ENCODE results near the gene IL2RG. TPM values are rescaled to one million over a fixed set of nuclear protein-coding genes. Genes with fewer than 3 reads are reported as not detected.

Gene IL2RG
- total RNA-seq, 1 donor from 2014 or later, result not detected

- DNase-seq (ENCODE audit: low read depth), result no peak
- no peak overlapping the region for H3K4me3 ChIP-seq (ENCODE audit: low read depth, low read length)
- TF ChIP-seq, protein P1, sequence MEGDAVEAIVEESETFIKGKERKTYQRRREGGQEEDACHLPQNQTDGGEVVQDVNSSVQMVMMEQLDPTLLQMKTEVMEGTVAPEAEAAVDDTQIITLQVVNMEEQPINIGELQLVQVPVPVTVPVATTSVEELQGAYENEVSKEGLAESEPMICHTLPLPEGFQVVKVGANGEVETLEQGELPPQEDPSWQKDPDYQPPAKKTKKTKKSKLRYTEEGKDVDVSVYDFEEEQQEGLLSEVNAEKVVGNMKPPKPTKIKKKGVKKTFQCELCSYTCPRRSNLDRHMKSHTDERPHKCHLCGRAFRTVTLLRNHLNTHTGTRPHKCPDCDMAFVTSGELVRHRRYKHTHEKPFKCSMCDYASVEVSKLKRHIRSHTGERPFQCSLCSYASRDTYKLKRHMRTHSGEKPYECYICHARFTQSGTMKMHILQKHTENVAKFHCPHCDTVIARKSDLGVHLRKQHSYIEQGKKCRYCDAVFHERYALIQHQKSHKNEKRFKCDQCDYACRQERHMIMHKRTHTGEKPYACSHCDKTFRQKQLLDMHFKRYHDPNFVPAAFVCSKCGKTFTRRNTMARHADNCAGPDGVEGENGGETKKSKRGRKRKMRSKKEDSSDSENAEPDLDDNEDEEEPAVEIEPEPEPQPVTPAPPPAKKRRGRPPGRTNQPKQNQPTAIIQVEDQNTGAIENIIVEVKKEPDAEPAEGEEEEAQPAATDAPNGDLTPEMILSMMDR (conservative IDR thresholded peaks at IDR 0.05; ENCODE audit: low read depth, low read length), result no peak
Measured at GRCh38 chrX:71082124-71082647, 29.2 kb downstream of the IL2RG start.

GRCh38 chrX:71081330-71082123, 29.9 kb downstream of the IL2RG start:
- TF ChIP-seq, protein P1 (conservative IDR thresholded peaks at IDR 0.05; ENCODE audit: low read depth, low read length), result no peak
- no peak for DNase-seq (ENCODE audit: low read depth)
- no peak overlapping the region for H3K4me3 ChIP-seq (ENCODE audit: low read depth, low read length)

DNA sequence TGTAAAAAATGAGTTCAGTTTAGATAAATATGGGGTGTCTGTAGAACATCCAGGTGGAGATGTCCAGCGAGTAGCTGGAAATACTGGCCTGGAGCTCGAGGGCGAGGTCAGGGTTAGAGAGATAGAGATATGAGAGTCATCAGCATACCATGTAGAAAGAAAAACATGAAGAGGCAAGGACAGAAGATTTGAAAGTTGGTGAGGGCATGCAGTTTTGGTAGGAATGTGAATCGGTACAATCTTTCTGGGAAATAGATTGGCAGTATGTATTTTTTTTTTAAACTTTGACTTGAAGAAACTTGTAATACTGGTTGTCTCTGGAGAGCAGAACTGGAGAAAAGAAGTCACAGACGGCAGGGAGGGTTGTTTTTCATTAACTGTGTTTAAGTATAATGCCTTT, 40.8 kb downstream of the IL2RG start:
- TF ChIP-seq, protein P1 (conservative IDR thresholded peaks at IDR 0.05; ENCODE audit: low read depth, low read length), result no peak
- no peak overlapping the region for H3K4me3 ChIP-seq (ENCODE audit: low read depth, low read length)
- no peak for DNase-seq (ENCODE audit: low read depth)

GRCh38 chrX:71068044-71068918, 43.1 kb downstream of the IL2RG start, which contains the start of gene SNX12:
SNX12 (minus strand) TSS chrX:71068334; CDS start chrX:71068306, 28 bp downstream.
- peak; percentile 74 for DNase-seq (ENCODE audit: low read depth)
- TF ChIP-seq, protein P1 (conservative IDR thresholded peaks at IDR 0.05; ENCODE audit: low read depth, low read length), result no peak
- peak within 1 kb of the TSS; percentile 73 for H3K4me3 ChIP-seq (ENCODE audit: low read depth, low read length)

DNA sequence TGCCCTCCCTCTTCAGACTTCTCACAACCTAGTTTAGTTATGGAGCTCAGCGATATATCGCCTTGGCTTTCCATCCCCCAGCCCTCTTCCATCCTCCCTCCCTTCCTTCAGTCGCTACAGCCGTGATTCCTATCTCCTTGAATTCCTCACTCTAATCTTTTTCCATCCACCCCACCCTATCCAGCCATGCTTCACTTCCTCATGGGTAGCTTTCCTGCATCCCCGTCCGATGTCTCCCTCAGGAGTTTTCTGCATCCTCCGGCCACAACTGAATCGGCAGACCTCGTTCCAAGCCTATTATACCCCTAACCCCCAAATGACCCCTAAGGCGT, 43.7 kb downstream of the IL2RG start:
- TF ChIP-seq, protein P1 (conservative IDR thresholded peaks at IDR 0.05; ENCODE audit: low read depth, low read length), result no peak
- H3K4me3 ChIP-seq (ENCODE audit: low read depth, low read length), result peak overlapping the region; percentile 73
- no peak for DNase-seq (ENCODE audit: low read depth)

- DNase-seq (ENCODE audit: low read depth), result no peak
- peak overlapping the region; percentile 73 for H3K4me3 ChIP-seq (ENCODE audit: low read depth, low read length)
- TF ChIP-seq, protein P1 (conservative IDR thresholded peaks at IDR 0.05; ENCODE audit: low read depth, low read length), result no peak
Measured at GRCh38 chrX:71067089-71067488, 44.3 kb downstream of the IL2RG start.

Data from epithelial cell of proximal tubule (primary cell).